Breast epithelium (tissue), 4 donors: ENCODE measurements around the gene PLCB2. TPM values are rescaled to one million over a fixed set of nuclear protein-coding genes. Genes with fewer than 3 reads are reported as not detected.

ENCODE experiments used
- DNase-seq, 2 donors: peaks; one replicate each; pipeline ENCODE4 v3.0.0-alpha.2; 2019; ENCODE audit warnings: low spot score in 2 of 2
- H3K27ac ChIP-seq, 2 donors: fragments of 200-600 bp; sonication (generic) in 1 of 2; one replicate each; pipeline ENCODE4 v1.5.1; 2016 to 2019; ENCODE audit warnings: mild to moderate bottlenecking in 1 of 2
- H3K27me3 ChIP-seq, 2 donors: fragments of 200-600 bp; sonication (generic) in 1 of 2; one replicate each; pipeline versions ENCODE4 v1.5.1 to v1.6.0; 2017 to 2019; ENCODE audit warnings: control low read depth in 1 of 2, mild to moderate bottlenecking in 1 of 2
- H3K36me3 ChIP-seq: fragments of 200-600 bp; one replicate; pipeline ENCODE4 v1.5.1; 2019
- H3K4me1 ChIP-seq, 2 donors: fragments of 200-600 bp; sonication (generic); one replicate each; pipeline ENCODE4 v1.5.1; 2016 to 2019; ENCODE audit warnings: control low read depth in 1 of 2
- H3K4me3 ChIP-seq, 3 donors: fragments of 200-600 bp; sonication (generic); 1 replicate in 2 of 3; 2 replicates in 1 of 3; pipeline ENCODE4 v1.5.1; 2016 to 2019; ENCODE audit warnings: mild to moderate bottlenecking in 3 of 3, moderate library complexity in 2 of 3
- H3K9me3 ChIP-seq, 2 donors: fragments of 200-600 bp; sonication (generic) in 1 of 2; one replicate each; pipeline ENCODE4 v1.5.1; 2016 to 2019; ENCODE audit warnings: control low read depth in 1 of 2
- POLR2A ChIP-seq: fragments of 450-650 bp; IDR thresholded peaks from one replicate; pipeline ENCODE4 v1.6.1; 2016; ENCODE audit warnings: antibody characterized with exemption, mild to moderate bottlenecking, moderate library complexity
- POLR2AphosphoS5 ChIP-seq, 3 donors: sonication (generic); formaldehyde crosslinking; IDR thresholded peaks; one replicate each; pipeline ENCODE4 v1.6.1; 2017; ENCODE audit warnings: antibody characterized with exemption in 3 of 3
- intact Hi-C: fragments of 100-400 bp; cut with DNase I; formaldehyde crosslinking; loops from one replicate; pipeline ENCODE4 v1.15.1; 2023; ENCODE audit warnings: low total_unique reads
- total RNA-seq, 3 donors: library from RNA; depleted of rRNA; stranded (reverse); fragments of >200 nt; gene quantifications; one replicate each; pipeline ENCODE4 v1.1.0, GENCODE V29; 2016
- TF ChIP-seq, protein P1 (sequence below), 3 donors: fragments of 450-650 bp; IDR thresholded peaks; one replicate each; pipeline ENCODE4 v1.5.1; 2016 to 2017; ENCODE audit warnings: antibody characterized with exemption in 3 of 3, mild to moderate bottlenecking in 3 of 3, moderate library complexity in 3 of 3

Gene PLCB2
- total RNA-seq, 3 donors from 2014 or later = 4.3 to 17.9 (median 13.6) TPM

DNA sequence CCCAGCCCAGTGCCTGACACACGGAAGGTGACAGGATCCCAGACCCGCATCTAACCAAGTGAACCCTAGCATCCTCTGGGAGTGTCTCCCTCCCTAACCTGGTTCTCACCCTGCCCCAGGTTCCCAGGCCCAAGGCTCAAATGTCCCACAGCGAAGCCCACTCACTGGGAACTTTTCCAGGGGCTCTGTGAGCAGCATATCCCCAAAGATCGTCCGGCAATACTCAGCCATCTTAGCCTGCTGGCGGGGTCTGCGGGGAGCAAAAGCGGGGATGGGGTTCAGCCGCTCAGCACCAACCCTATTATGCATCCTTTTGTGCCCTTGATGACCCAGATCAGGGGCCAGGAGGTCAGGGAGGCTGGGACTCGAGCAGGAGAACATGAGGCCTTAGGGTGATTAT lies 10.4 kb downstream of the PLCB2 start:
- H3K27me3 ChIP-seq = no peaks in the 10 kb centered on the region
- H3K4me1 ChIP-seq = no peaks in the 10 kb centered on the region
- no peak for DNase-seq
- no peak overlapping the region for H3K27ac ChIP-seq
- intact Hi-C loops = loop anchor here (1.0 kb wide), 1 partner anchor 18 kb away; no protein-coding TSS in a partner anchor
- TF ChIP-seq, protein P1, sequence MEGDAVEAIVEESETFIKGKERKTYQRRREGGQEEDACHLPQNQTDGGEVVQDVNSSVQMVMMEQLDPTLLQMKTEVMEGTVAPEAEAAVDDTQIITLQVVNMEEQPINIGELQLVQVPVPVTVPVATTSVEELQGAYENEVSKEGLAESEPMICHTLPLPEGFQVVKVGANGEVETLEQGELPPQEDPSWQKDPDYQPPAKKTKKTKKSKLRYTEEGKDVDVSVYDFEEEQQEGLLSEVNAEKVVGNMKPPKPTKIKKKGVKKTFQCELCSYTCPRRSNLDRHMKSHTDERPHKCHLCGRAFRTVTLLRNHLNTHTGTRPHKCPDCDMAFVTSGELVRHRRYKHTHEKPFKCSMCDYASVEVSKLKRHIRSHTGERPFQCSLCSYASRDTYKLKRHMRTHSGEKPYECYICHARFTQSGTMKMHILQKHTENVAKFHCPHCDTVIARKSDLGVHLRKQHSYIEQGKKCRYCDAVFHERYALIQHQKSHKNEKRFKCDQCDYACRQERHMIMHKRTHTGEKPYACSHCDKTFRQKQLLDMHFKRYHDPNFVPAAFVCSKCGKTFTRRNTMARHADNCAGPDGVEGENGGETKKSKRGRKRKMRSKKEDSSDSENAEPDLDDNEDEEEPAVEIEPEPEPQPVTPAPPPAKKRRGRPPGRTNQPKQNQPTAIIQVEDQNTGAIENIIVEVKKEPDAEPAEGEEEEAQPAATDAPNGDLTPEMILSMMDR (IDR thresholded peaks at IDR 0.05) = no peak
- no peak for TF ChIP-seq POLR2AphosphoS5 (IDR thresholded peaks at IDR 0.05)
- TF ChIP-seq POLR2A = no peak
- no peaks in the 10 kb centered on the region for H3K9me3 ChIP-seq
- H3K36me3 ChIP-seq = no peaks in the 10 kb centered on the region
- H3K4me3 ChIP-seq = no peak overlapping the region

GRCh38 chr15:40296561-40297230 lies 11.0 kb downstream of the PLCB2 start:
- H3K4me3 ChIP-seq = no peak overlapping the region
- H3K9me3 ChIP-seq = no peaks in the 10 kb centered on the region
- DNase-seq = no peak
- H3K4me1 ChIP-seq = no peaks in the 10 kb centered on the region
- intact Hi-C loops = loop anchor here (1.0 kb wide), 1 partner anchor 19 kb away; no protein-coding TSS in a partner anchor
- TF ChIP-seq, protein P1 (IDR thresholded peaks at IDR 0.05) = no peak
- no peak for TF ChIP-seq POLR2AphosphoS5 (IDR thresholded peaks at IDR 0.05)
- no peak for TF ChIP-seq POLR2A
- H3K27me3 ChIP-seq = no peaks in the 10 kb centered on the region
- no peak overlapping the region for H3K27ac ChIP-seq
- no peaks in the 10 kb centered on the region for H3K36me3 ChIP-seq

- H3K36me3 ChIP-seq = no peaks in the 10 kb centered on the region
- H3K27me3 ChIP-seq = no peaks in the 10 kb centered on the region
- no peak for DNase-seq
- H3K4me1 ChIP-seq = peaks cover 0 to 3% of the 10 kb centered on the region in 2 donors
- H3K9me3 ChIP-seq = no peaks in the 10 kb centered on the region
- no peak overlapping the region for H3K4me3 ChIP-seq
- TF ChIP-seq, protein P1 (IDR thresholded peaks at IDR 0.05) = no peak
- TF ChIP-seq POLR2A (no peak), POLR2AphosphoS5 (IDR thresholded peaks at IDR 0.05) (no peak)
- H3K27ac ChIP-seq = no peak overlapping the region
- intact Hi-C loops = no loop called here
Observed at GRCh38 chr15:40295877-40296560, 11.7 kb downstream of the PLCB2 start.

GRCh38 chr15:40295297-40295696 lies 12.4 kb downstream of the PLCB2 start:
- Histone ChIP-seq H3K36me3 (no peaks in the 10 kb centered on the region), H3K27ac (no peak overlapping the region), H3K27me3 (no peaks in the 10 kb centered on the region), H3K4me1 (peaks cover 0 to 3% of the 10 kb centered on the region in 2 donors), H3K4me3 (no peak overlapping the region), H3K9me3 (no peaks in the 10 kb centered on the region)
- intact Hi-C loops = no loop called here
- no peak for TF ChIP-seq POLR2A
- TF ChIP-seq POLR2AphosphoS5 (IDR thresholded peaks at IDR 0.05) = no peak
- TF ChIP-seq, protein P1 (IDR thresholded peaks at IDR 0.05) = no peak
- DNase-seq = no peak
